DMS 273 (cell line): ENCODE data around the gene CTSV.
"Not testable (repeated sequence)": the region's sequence is repeated elsewhere in the genome, so short reads cannot be mapped to it uniquely, and the experiment has no call there.

Source experiments
- DNase-seq: peaks from one replicate; lab custom pipeline; 2025; ENCODE audit not compliant: unreplicated experiment; lab: John Stamatoyannopoulos, UW

Gene CTSV

GRCh38 chr9:97038611-97039513 lies at the start of gene CTSV:
Gene CTSV, minus strand, starts transcription at chr9:97039142. Its CDS starts 1,099 bp downstream, at chr9:97038043.
- peak; percentile 96 for DNase-seq

GRCh38 chr9:97087668-97088215 lies 48.8 kb upstream of the CTSV start:
- not testable (repeated sequence) for DNase-seq

- DNase-seq: not testable (repeated sequence)
Observed at GRCh38 chr9:97084562-97084991, 45.6 kb upstream of the CTSV start.

- DNase-seq: no peak
Observed at GRCh38 chr9:97078362-97078761, 39.4 kb upstream of the CTSV start.

DNA sequence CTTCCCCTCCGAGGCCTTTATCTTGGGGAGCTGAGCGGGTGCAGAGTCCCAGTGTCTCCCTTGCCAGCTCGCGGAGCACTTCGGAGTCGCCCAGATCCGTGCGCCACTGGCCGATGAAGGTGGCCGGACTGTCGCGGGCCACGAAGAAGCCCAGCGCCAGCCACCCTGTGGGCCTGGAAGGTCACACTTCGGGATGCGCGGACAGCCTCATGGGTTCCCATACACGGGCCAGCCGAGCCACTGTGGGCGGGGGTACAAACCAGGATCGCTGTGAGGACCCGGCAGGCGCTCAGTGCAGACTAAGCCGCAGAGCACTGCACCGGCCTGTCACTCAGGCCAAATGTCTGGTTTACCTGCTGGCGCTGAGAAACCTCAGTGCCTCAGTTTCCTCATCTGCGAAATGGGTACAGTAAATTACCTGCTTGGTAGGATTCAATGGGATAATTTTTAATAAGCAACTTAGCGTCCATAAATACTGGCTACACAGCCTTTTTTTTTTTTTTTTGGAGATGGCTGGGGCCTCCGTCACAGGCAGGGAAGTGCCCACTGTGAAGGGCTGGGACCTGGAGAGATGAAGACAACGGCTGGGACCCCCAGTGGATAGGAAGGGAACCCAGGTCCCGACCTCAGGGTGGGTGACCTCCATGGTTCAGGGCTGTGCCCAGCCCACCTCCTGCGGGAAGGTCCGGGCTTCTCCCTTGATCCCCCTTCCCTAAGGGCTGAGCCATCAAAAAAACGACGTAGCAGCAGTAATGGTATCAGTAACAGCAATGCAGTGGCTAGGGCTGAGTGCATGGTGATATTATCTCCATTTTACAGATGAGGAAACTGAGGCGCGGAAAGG lies 38.7 kb upstream of the CTSV start:
- DNase-seq: no peak

- not testable (repeated sequence) for DNase-seq
Observed at GRCh38 chr9:97076731-97077451, 37.9 kb upstream of the CTSV start.

GRCh38 chr9:97076238-97076637 lies 37.3 kb upstream of the CTSV start:
- no peak for DNase-seq

- DNase-seq: no peak
Observed at GRCh38 chr9:97075289-97075985, 36.5 kb upstream of the CTSV start.

GRCh38 chr9:97073506-97073905 lies 34.6 kb upstream of the CTSV start:
- no peak for DNase-seq

DNA sequence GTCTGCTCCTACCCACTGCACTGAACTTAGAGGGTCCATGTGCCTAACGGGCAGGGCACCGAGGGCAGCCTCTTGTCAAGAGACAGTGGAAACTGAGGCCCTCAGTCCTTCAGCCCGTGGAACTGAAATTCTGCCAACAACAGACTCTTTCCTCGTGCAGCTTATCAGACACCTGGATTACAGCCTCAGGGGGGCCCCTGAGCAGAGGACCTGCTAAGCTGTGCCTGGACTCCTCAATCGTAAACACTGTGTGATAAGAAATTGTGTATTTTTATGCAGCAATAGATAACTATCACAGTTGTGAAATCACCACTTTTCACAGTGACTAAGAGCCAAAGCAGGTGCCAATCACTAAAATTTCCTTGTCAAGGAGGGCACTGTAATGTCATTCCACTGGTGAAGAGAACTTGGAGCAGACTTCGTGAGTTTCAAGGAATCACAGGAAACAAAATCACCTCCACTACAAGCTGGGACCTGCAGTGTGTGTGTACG lies 33.4 kb upstream of the CTSV start:
- no peak for DNase-seq

DNA sequence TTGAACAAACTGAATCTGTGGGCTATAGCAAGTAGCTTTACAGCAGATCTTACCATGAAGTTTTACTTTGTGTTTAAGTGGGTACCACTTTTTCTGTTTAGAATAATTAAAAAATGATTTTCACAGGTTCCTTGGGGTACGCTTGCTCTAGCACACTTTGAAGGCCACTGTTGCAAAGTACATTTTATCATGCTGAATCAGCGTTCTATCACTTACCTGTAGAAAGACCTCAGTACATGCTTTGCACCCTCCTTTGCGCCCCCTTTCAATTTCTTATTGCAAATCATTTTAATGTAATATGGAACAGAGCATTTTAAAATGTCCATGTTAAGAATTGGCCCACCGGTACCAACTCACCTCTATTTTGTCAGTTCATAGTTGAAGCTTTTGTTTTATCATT lies 31.4 kb upstream of the CTSV start:
- not testable (repeated sequence) for DNase-seq

DNA sequence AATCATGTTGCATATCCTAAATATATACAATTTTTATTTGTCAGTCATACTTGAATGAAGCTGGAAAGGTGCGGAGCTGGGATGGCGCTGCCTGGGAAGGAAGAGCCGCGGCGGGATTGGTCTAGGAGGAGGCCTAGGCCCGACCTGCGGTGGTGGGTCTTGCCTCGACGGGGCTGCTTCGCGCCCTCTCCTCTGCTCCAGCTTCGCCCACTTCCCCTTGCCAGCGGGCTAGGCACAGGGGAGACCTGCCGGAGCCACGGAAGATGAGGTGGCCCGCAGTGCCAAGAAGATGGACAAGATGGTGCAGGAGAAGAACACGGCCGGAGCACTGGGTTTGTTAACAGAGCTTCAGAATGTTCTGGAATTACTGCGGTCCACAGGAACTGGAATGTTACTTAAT lies 28.5 kb upstream of the CTSV start:
- DNase-seq: no peak

DNA sequence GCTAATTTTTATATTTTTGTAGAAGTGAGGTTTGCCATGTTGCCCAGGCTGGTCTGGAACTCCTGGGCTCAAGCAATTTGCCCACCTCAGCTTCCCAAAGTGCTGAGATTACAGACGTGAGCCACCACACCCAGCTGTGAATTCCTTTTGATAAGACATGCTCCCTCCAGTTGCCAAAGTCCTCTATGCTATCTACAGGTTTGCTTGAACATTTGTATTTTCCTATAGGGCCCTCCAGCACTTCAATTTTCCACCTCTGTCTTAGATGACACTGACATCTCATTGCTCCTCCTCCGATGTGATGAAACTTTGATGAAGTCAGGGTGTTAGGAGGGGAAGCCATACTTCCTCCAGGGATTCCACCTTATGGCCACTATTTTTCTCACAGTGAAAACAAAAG lies 25.2 kb upstream of the CTSV start:
- DNase-seq: no peak

DNA sequence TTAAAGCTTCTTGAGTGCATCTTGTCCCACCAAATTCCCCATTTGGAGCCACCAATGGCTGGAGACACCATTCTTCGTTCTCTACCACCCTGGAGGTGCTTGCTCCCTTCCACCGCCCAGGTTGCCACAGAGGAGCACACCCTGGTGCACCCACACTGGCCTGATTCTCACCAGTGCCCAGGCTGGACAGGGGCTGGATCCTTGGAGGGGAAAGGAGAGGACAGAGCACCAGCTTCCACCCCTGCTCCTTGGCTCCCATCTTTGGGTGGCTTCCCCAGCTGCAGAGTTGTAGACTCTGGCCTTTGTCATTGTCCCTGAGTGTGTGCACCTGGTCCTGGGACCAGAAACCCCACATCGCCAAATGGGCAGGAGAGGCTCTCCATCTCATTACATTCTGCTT lies 21.9 kb upstream of the CTSV start:
- DNase-seq: no peak

DNA sequence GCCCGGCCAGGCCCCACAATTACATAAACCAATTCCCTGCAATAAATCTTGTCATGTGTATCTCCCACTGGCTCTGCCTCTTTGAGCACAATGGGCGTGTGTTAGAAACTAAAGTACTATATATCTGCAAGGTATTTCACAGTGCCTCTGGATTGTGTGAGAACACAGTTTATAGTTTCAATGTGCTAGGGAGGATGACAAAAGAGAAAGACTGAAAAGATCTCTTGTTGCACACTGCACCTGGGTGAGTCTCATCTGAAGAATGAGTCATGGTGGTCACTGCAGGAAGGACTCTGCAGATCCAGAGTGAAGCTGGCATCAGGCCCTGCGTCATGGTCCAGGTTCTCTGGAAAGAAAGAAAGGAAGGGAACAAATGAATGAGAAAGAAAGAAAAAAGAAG lies 20.7 kb upstream of the CTSV start:
- no peak for DNase-seq

DNA sequence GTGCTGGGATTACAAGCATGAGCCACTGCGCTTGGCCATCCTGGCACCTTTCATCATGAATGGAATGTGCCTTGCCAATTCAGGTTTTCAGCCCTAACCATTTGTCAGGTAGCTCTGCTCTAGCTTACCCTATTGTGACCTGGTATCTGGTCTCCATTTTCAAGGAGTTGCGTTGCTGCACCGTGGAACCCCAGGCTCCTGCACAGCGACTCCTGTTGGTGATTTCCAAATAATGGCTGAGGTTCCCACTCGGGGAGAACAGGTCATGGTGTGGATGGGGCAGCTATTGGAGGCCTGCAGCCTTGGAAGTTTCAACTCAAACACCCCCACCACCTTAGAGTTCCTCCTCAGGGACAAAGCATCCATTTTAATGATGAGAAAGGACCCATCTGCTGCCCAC lies 18.7 kb upstream of the CTSV start:
- DNase-seq: no peak

- DNase-seq: not testable (repeated sequence)
Observed at GRCh38 chr9:97055891-97056290, 16.9 kb upstream of the CTSV start.

GRCh38 chr9:97053717-97054116 lies 14.8 kb upstream of the CTSV start:
- no peak for DNase-seq

DNA sequence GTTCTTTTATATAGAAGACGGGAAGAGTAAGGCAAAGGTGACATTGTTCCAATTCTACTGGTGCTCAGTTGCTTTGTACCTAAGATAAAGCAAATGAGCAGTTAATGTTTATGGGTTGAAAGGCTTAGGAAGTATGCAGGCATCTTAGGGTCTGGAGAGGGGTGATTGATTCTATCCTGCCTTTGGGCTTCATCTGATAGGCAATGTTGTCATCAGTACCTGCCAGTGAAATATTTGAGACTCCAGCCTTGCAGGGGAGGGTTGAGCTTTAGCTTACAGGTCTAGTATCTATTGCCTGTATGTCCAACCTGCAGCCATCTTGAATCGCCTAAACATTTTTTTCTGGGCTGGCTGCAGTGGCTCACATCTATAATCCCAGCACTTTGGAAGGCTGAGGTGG lies 13.8 kb upstream of the CTSV start:
- DNase-seq: no peak

DNA sequence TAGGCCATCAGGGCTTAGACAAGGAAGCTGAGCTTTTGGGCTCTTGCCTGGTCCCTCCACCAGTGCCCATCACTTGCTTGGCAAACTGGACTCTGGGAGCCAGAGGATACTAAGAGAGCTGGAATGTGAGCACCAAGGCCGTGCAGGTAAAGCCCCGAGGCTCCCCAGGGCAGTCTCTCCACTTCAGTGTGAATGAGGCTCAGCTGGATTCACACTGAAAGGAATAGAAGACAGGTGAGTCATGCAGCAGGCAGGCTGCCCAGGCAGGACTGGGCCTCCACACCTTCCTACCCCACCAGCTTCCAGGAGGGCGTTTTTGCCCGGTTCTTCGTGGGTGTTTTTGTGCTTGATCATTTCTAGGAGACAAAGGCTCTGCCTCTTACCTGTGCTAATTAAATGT lies 7.3 kb upstream of the CTSV start:
- peak; percentile 12 for DNase-seq
